Peyer's patch (tissue), 4 donors: ENCODE measurements around the gene KCNQ1.

Source experiments
- POLR2A ChIP-seq, 2 donors: fragments of 450-650 bp; IDR thresholded peaks; one replicate each; pipeline ENCODE4 v1.5.1; 2017; ENCODE audit warnings: antibody characterized with exemption in 2 of 2, mild to moderate bottlenecking in 2 of 2, moderate library complexity in 2 of 2
- TF ChIP-seq, protein P1 (sequence below), 6 experiments: fragments of 450-650 bp in 4 of 6; fragments of 200-600 bp in 2 of 6; sonication (generic) in 1 of 6; IDR thresholded peaks; one replicate each; pipeline ENCODE4 v1.5.1; 2017 to 2019; ENCODE audit warnings: antibody characterized with exemption in 6 of 6, mild to moderate bottlenecking in 3 of 6, moderate library complexity in 1 of 6

GRCh38 chr11:2776351-2777061 lies 331.7 kb downstream of the KCNQ1 start:
- TF ChIP-seq POLR2A (IDR thresholded peaks at IDR 0.05), result no peak
- TF ChIP-seq, protein P1, sequence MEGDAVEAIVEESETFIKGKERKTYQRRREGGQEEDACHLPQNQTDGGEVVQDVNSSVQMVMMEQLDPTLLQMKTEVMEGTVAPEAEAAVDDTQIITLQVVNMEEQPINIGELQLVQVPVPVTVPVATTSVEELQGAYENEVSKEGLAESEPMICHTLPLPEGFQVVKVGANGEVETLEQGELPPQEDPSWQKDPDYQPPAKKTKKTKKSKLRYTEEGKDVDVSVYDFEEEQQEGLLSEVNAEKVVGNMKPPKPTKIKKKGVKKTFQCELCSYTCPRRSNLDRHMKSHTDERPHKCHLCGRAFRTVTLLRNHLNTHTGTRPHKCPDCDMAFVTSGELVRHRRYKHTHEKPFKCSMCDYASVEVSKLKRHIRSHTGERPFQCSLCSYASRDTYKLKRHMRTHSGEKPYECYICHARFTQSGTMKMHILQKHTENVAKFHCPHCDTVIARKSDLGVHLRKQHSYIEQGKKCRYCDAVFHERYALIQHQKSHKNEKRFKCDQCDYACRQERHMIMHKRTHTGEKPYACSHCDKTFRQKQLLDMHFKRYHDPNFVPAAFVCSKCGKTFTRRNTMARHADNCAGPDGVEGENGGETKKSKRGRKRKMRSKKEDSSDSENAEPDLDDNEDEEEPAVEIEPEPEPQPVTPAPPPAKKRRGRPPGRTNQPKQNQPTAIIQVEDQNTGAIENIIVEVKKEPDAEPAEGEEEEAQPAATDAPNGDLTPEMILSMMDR (IDR thresholded peaks at IDR 0.05), result no peak
